HEK293 (cell line): ENCODE data around the gene ESR2.

Source experiments
- CTCF ChIA-PET: fragments of 350-600 bp; formaldehyde crosslinking; extraction: SDS; loops from one replicate; lab custom pipeline; 2021; ENCODE audit warnings: antibody characterized with exemption; lab: Yijun Ruan, JAX
- POLR2A ChIA-PET: fragments of 300-600 bp; formaldehyde crosslinking; extraction: SDS; loops from one replicate; lab custom pipeline; 2020; ENCODE audit warnings: antibody characterized with exemption, inconsistent platforms; lab: Yijun Ruan, JAX
- H3K27ac ChIP-seq: fragments of 200-500 bp; sonication (Bioruptor generic); 2 replicates; pipeline ENCODE4 v1.5.1; 2014; ENCODE audit warnings: low read depth, low read length, control low read depth, inconsistent platforms; ENCODE audit errors: extremely low read depth
- H3K36me3 ChIP-seq, 2 experiments: fragments of 200-500 bp in 1 of 2; sonication (Bioruptor generic) in 1 of 2; 1 replicate in 1 of 2; 2 replicates in 1 of 2; pipeline ENCODE4 v1.5.1; 2014 to 2017; ENCODE audit warnings: inconsistent platforms in 2 of 2, low read length in 2 of 2; ENCODE audit not compliant: control insufficient read depth in 2 of 2, insufficient read depth in 1 of 2
- H3K4me1 ChIP-seq: fragments of 200-500 bp; sonication (Bioruptor generic); 2 replicates; pipeline ENCODE4 v1.5.1; 2014; ENCODE audit warnings: mild to moderate bottlenecking, low read length, inconsistent platforms; ENCODE audit not compliant: control insufficient read depth, insufficient read depth
- H3K4me3 ChIP-seq: 2 replicates; pipeline ENCODE4 v1.5.1; 2011; ENCODE audit warnings: low read depth, mild to moderate bottlenecking, control low read depth, low read length, moderate library complexity
- H3K9me3 ChIP-seq: fragments of 200-500 bp; sonication (Bioruptor generic); 2 replicates; pipeline ENCODE4 v1.5.1; 2014; ENCODE audit warnings: low read depth, low read length, inconsistent platforms; ENCODE audit not compliant: control insufficient read depth, insufficient read depth
- KLF17 ChIP-seq: fragments of 450-650 bp; formaldehyde crosslinking; IDR thresholded peaks from 2 replicates; pipeline ENCODE4 v1.5.1; 2016; ENCODE audit warnings: missing biosample characterization, missing genetic modification characterization
- PRDM6 ChIP-seq: fragments of 450-650 bp; formaldehyde crosslinking; IDR thresholded peaks from 2 replicates; pipeline ENCODE4 v1.5.1; 2017; ENCODE audit warnings: missing biosample characterization, missing genetic modification characterization
- ZNF239 ChIP-seq: fragments of 450-650 bp; formaldehyde crosslinking; IDR thresholded peaks from 2 replicates; pipeline ENCODE4 v1.5.1; 2016; ENCODE audit warnings: missing biosample characterization, missing genetic modification characterization
- ZNF324 ChIP-seq: fragments of 450-650 bp; formaldehyde crosslinking; IDR thresholded peaks from 2 replicates; pipeline ENCODE4 v1.5.1; 2016; ENCODE audit warnings: missing biosample characterization, missing genetic modification characterization
- ZNF335 ChIP-seq: fragments of 450-650 bp; formaldehyde crosslinking; conservative IDR thresholded peaks from 2 replicates; pipeline ENCODE4 v1.5.1; 2016; ENCODE audit warnings: missing biosample characterization, missing genetic modification characterization
- ZNF518A ChIP-seq: fragments of 450-650 bp; formaldehyde crosslinking; conservative IDR thresholded peaks from 2 replicates; pipeline ENCODE4 v1.5.1; 2016; ENCODE audit warnings: low read depth, missing biosample characterization, missing genetic modification characterization
- ZNF530 ChIP-seq: fragments of 450-650 bp; formaldehyde crosslinking; IDR thresholded peaks from 2 replicates; pipeline ENCODE4 v1.5.1; 2016; ENCODE audit warnings: low read depth, missing biosample characterization, missing genetic modification characterization
- ZNF571 ChIP-seq: fragments of 450-650 bp; formaldehyde crosslinking; IDR thresholded peaks from 2 replicates; pipeline ENCODE4 v1.5.0; 2017; ENCODE audit warnings: missing biosample characterization, missing genetic modification characterization
- ZNF580 ChIP-seq: fragments of 450-650 bp; formaldehyde crosslinking; IDR thresholded peaks from 2 replicates; pipeline ENCODE4 v1.5.1; 2016; ENCODE audit warnings: missing biosample characterization, missing genetic modification characterization
- TF ChIP-seq, protein P1 (sequence below): fragments of 450-650 bp; formaldehyde crosslinking; IDR thresholded peaks from 2 replicates; pipeline ENCODE4 v1.5.1; 2016; ENCODE audit warnings: missing biosample characterization, missing genetic modification characterization

The ESR2 gene

DNA sequence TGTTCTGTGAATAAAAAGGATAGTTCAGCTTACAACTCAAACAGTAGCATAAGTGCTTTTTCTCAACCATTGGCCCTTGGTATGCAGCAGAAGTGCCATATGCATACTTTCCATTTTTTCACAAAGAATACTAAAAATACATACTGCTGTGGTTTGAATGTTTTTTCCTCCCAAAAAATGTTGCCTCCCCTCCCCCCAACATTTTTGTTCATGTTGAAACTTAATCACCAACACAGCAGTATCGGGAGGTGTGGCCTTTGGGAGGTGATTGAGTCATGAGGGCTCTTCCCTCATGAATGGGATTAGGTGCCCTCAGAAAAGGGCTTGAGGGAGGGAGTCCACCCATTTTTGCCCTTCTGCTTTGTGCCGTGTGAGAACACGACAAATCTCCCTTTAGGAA, 198.6 kb downstream of the ESR2 start (continued):
- TF ChIP-seq, protein P1, sequence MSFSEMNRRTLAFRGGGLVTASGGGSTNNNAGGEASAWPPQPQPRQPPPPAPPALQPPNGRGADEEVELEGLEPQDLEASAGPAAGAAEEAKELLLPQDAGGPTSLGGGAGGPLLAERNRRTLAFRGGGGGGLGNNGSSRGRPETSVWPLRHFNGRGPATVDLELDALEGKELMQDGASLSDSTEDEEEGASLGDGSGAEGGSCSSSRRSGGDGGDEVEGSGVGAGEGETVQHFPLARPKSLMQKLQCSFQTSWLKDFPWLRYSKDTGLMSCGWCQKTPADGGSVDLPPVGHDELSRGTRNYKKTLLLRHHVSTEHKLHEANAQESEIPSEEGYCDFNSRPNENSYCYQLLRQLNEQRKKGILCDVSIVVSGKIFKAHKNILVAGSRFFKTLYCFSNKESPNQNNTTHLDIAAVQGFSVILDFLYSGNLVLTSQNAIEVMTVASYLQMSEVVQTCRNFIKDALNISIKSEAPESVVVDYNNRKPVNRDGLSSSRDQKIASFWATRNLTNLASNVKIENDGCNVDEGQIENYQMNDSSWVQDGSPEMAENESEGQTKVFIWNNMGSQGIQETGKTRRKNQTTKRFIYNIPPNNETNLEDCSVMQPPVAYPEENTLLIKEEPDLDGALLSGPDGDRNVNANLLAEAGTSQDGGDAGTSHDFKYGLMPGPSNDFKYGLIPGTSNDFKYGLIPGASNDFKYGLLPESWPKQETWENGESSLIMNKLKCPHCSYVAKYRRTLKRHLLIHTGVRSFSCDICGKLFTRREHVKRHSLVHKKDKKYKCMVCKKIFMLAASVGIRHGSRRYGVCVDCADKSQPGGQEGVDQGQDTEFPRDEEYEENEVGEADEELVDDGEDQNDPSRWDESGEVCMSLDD (tag by site-specific recombination) = no peak

DNA sequence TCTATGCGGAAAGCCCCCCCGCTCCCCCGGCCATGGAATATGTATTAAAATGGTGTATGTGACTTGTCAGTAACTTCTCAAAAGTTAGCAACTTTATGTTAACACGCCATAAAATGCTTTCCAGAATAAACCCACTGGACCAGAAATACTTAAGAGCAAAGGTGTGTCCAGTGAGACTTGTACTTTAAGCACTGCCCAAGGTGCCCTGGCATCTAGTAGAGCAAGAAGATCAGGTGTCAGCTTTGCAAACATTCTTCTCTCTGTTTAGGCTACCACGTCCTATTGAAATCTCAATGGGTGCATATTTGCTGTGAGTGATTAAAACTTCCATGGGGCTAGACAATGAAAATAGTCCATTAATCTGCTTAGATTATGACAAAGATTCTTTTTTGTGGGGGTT, 201.2 kb downstream of the ESR2 start:
- no peak overlapping the region for H3K27ac ChIP-seq
- TF ChIP-seq ZNF518A (tag by site-specific recombination) = no peak
- TF ChIP-seq KLF17 (tag by site-specific recombination) = no peak
- TF ChIP-seq ZNF239 (tag by site-specific recombination) = no peak
- TF ChIP-seq ZNF530 (tag by site-specific recombination) = no peak
- TF ChIP-seq PRDM6 = 0 out of 2 replicates have a peak, but pooled peaks have one; percentile 18
- no peak for TF ChIP-seq ZNF580 (tag by site-specific recombination)
- ChIA-PET POLR2A (no interaction called here), CTCF (interaction anchor here (0.6 kb wide), 2 partner anchors 32 to 585 kb away, joined by 3 read pairs; no protein-coding TSS in a partner anchor)
- peaks cover 0 to 15% of the 10 kb centered on the region in 2 experiments for H3K36me3 ChIP-seq
- H3K9me3 ChIP-seq = no peaks in the 10 kb centered on the region
- peaks cover 5% of the 10 kb centered on the region; the same call in 1 of the 2 replicates for H3K4me1 ChIP-seq
- no peak overlapping the region for H3K4me3 ChIP-seq

DNA sequence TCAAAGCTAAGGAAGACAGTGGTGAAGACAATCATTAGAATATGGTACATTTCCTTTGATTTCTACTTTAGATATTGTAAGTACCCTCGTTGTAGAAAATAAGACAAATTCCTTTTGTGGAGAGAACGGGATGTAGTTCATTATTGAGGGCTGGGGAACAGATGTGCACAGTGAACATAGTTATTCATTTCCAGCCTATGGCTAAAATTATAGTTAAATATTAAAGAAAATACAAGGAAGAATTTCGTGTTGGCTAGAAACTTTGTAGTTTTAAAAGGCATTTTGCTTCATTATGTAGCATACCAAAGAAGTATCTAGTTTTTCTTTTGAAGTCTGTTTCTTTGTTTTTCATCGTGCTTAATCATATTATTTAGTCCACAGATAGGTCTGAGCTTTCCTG, 201.8 kb downstream of the ESR2 start:
- Histone ChIP-seq H3K4me1 (peaks cover 5% of the 10 kb centered on the region; the same call in 1 of the 2 replicates), H3K4me3 (no peak overlapping the region), H3K36me3 (peaks cover 0 to 9% of the 10 kb centered on the region in 2 experiments), H3K27ac (no peak overlapping the region), H3K9me3 (no peaks in the 10 kb centered on the region)
- CTCF ChIA-PET = interaction anchor here (0.6 kb wide), 1 partner anchor 585 kb away, joined by 3 read pairs; no protein-coding TSS in a partner anchor
- POLR2A ChIA-PET = no interaction called here
- TF ChIP-seq ZNF324 (tag by site-specific recombination) = no peak
- no peak for TF ChIP-seq ZNF335 (tag by site-specific recombination)
- TF ChIP-seq ZNF571 (tag by site-specific recombination) = no peak
